Peyer's patch (tissue), 4 donors: ENCODE results near the gene PPP2R5C. TPM values are rescaled to one million over a fixed set of nuclear protein-coding genes. Genes with fewer than 3 reads are reported as not detected.
"Not testable (repeated sequence)": the region's sequence is repeated elsewhere in the genome, so short reads cannot be mapped to it uniquely, and the experiment has no call there.

Source experiments
- DNase-seq, 3 donors: peaks; one replicate each; pipeline ENCODE4 v3.0.0-alpha.2; 2017 to 2019
- H3K27ac ChIP-seq, 4 donors: fragments of 200-600 bp; sonication (generic); one replicate each; pipeline ENCODE4 v1.5.1; 2016 to 2019
- H3K27me3 ChIP-seq, 2 donors: fragments of 200-600 bp; sonication (generic); one replicate each; pipeline ENCODE4 v1.5.1; 2019
- H3K36me3 ChIP-seq, 3 donors: fragments of 200-600 bp; sonication (generic); one replicate each; pipeline ENCODE4 v1.5.1; 2016 to 2019
- H3K4me1 ChIP-seq, 4 donors: fragments of 200-600 bp; sonication (generic); one replicate each; pipeline ENCODE4 v1.5.1; 2016 to 2019
- H3K4me3 ChIP-seq, 4 donors: fragments of 200-600 bp; sonication (generic); 1 replicate in 3 of 4; 2 replicates in 1 of 4; pipeline ENCODE4 v1.5.1; 2016 to 2019; ENCODE audit warnings: mild to moderate bottlenecking in 1 of 4
- H3K9me3 ChIP-seq, 4 donors: fragments of 200-600 bp; sonication (generic); one replicate each; pipeline ENCODE4 v1.5.1; 2016 to 2019; ENCODE audit warnings: mild to moderate bottlenecking in 1 of 4
- POLR2A ChIP-seq, 2 donors: fragments of 450-650 bp; IDR thresholded peaks; one replicate each; pipeline ENCODE4 v1.5.1; 2017; ENCODE audit warnings: antibody characterized with exemption in 2 of 2, mild to moderate bottlenecking in 2 of 2, moderate library complexity in 2 of 2
- total RNA-seq, 4 donors: library from RNA; depleted of rRNA; stranded (reverse); fragments of >200 nt; gene quantifications; one replicate each; pipeline ENCODE4 v1.1.0, GENCODE V29; 2016
- TF ChIP-seq, protein P1 (sequence below), 6 experiments: fragments of 450-650 bp in 4 of 6; fragments of 200-600 bp in 2 of 6; sonication (generic) in 1 of 6; IDR thresholded peaks; one replicate each; pipeline ENCODE4 v1.5.1; 2017 to 2019; ENCODE audit warnings: antibody characterized with exemption in 6 of 6, mild to moderate bottlenecking in 3 of 6, moderate library complexity in 1 of 6

Gene PPP2R5C
- total RNA-seq, 4 donors from 2014 or later = 87.6 to 137 (median 91.9) TPM

DNA sequence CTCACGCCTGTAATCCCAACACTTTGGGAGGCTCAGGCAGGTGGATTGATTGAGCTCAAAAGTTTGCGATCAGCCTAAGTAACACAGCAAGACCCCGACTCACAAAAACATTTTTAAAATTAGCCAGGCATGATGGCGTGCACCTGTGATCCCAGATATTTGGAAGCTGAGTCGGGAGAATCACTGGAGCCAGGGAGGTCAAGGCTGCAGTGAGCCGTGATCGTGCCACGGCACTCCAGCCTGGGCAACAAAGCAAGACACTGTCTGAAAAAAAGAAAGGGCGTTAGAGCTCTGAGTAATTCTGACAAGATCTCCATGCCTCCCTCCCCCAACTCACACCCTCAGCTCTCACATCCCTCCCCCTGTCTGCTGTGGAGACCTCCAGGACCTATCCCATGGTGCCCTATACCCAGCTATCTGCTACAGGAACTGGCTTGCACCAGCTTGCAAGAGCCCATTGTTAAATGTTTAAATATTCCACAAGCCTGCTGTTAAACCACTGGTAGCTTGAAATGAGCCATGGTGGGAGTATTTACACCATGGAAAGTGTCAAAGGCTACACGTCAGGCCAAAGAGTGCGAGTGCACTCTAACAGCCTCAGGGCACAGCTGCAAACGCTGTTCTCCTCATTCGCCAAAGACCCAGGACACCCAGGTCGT is 35.1 kb upstream of the PPP2R5C start:
- peaks cover 0 to 11% (median 7%) of the 10 kb centered on the region in 4 donors for H3K4me1 ChIP-seq
- H3K9me3 ChIP-seq = no peaks in the 10 kb centered on the region
- no peak for DNase-seq
- H3K36me3 ChIP-seq = no peaks in the 10 kb centered on the region
- TF ChIP-seq POLR2A (IDR thresholded peaks at IDR 0.05) = no peak
- TF ChIP-seq, protein P1, sequence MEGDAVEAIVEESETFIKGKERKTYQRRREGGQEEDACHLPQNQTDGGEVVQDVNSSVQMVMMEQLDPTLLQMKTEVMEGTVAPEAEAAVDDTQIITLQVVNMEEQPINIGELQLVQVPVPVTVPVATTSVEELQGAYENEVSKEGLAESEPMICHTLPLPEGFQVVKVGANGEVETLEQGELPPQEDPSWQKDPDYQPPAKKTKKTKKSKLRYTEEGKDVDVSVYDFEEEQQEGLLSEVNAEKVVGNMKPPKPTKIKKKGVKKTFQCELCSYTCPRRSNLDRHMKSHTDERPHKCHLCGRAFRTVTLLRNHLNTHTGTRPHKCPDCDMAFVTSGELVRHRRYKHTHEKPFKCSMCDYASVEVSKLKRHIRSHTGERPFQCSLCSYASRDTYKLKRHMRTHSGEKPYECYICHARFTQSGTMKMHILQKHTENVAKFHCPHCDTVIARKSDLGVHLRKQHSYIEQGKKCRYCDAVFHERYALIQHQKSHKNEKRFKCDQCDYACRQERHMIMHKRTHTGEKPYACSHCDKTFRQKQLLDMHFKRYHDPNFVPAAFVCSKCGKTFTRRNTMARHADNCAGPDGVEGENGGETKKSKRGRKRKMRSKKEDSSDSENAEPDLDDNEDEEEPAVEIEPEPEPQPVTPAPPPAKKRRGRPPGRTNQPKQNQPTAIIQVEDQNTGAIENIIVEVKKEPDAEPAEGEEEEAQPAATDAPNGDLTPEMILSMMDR (IDR thresholded peaks at IDR 0.05) = no peak
- no peaks in the 10 kb centered on the region for H3K27me3 ChIP-seq
- no peak overlapping the region for H3K27ac ChIP-seq
- no peak overlapping the region for H3K4me3 ChIP-seq

- no peaks in the 10 kb centered on the region for H3K36me3 ChIP-seq
- H3K27ac ChIP-seq = no peak overlapping the region
- no peaks in the 10 kb centered on the region for H3K27me3 ChIP-seq
- peaks cover 0 to 13% (median 7%) of the 10 kb centered on the region in 4 donors for H3K4me1 ChIP-seq
- no peaks in the 10 kb centered on the region for H3K9me3 ChIP-seq
- TF ChIP-seq POLR2A (IDR thresholded peaks at IDR 0.05) = no peak
- TF ChIP-seq, protein P1 (IDR thresholded peaks at IDR 0.05) = no peak
- no peak for DNase-seq
- no peak overlapping the region for H3K4me3 ChIP-seq
Measured at GRCh38 chr14:101726954-101727302, 34.6 kb upstream of the PPP2R5C start.

- H3K9me3 ChIP-seq = no peaks in the 10 kb centered on the region
- TF ChIP-seq, protein P1 (IDR thresholded peaks at IDR 0.05) = no peak
- TF ChIP-seq POLR2A (IDR thresholded peaks at IDR 0.05) = no peak
Measured at GRCh38 chr14:101727611-101728366, 33.7 kb upstream of the PPP2R5C start.

GRCh38 chr14:101728367-101728742 is 33.2 kb upstream of the PPP2R5C start:
- no peak for TF ChIP-seq POLR2A (IDR thresholded peaks at IDR 0.05)
- TF ChIP-seq, protein P1 (IDR thresholded peaks at IDR 0.05) = no peak
- no peak overlapping the region for H3K4me3 ChIP-seq
- peaks cover 4 to 19% (median 7%) of the 10 kb centered on the region in 4 donors for H3K4me1 ChIP-seq
- H3K27me3 ChIP-seq = no peaks in the 10 kb centered on the region
- H3K27ac ChIP-seq = no peak overlapping the region
- no peak for DNase-seq
- H3K36me3 ChIP-seq = no peaks in the 10 kb centered on the region
- no peaks in the 10 kb centered on the region for H3K9me3 ChIP-seq

More at GRCh38 chr14:101727611-101728366, 33.7 kb upstream of the PPP2R5C start:
- Histone ChIP-seq H3K27me3 (no peaks in the 10 kb centered on the region), H3K36me3 (no peaks in the 10 kb centered on the region), H3K4me3 (no peak overlapping the region), H3K4me1 (peaks cover 4 to 19% (median 7%) of the 10 kb centered on the region in 4 donors), H3K27ac (no peak overlapping the region)
- DNase-seq = no peak

DNA sequence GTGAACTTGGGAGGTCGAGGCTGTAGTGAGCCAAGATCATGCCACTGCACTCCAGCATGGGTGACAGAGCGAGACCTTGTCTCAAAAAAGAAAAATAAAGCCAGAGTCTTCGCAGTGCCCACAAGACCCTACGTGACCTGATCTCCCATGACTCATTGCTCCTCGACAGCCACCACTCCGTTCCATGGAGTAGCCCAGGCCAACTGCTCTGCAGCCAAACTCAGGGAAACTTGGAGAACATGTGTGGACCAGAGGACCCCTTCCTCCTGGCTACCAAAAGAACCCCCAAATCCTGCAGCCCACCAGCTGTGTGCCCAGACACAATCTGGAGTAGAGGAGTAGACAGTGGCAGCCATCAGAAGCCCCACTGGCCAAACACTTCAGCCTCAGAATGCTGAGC is 32.1 kb upstream of the PPP2R5C start:
- no peaks in the 10 kb centered on the region for H3K36me3 ChIP-seq
- H3K4me1 ChIP-seq = peaks cover 4 to 19% (median 7%) of the 10 kb centered on the region in 4 donors
- DNase-seq = no peak
- no peak overlapping the region for H3K27ac ChIP-seq
- H3K27me3 ChIP-seq = no peaks in the 10 kb centered on the region
- TF ChIP-seq, protein P1 (IDR thresholded peaks at IDR 0.05) = no peak
- no peak for TF ChIP-seq POLR2A (IDR thresholded peaks at IDR 0.05)
- H3K9me3 ChIP-seq = no peaks in the 10 kb centered on the region
- no peak overlapping the region for H3K4me3 ChIP-seq

DNA sequence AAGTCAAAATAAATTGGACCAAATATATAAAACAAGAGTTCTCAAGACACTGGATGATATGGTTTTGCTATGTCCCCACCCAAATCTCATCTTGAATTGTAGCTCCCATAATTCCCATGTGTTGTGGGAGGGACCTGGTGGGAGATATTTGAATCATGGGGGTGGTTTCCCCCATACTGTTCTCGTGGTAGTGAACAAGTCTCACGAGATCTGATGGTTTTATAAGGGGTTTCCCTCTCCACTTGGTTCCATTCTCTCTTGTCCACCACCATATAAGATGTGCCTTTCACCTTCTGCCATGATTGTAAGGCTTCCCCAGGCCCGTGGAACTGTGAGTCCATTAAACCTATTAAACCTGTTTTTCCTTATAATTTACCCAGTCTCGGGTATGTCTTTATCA is 31.4 kb upstream of the PPP2R5C start:
- Histone ChIP-seq H3K27ac (peak overlapping the region; percentile 82 to 97 (median 92)), H3K4me1 (peaks cover 4 to 19% (median 7%) of the 10 kb centered on the region in 4 donors)
- not testable (repeated sequence) for H3K36me3 ChIP-seq, DNase-seq, H3K27me3 ChIP-seq, H3K9me3 ChIP-seq, H3K4me3 ChIP-seq
